GM21786 (cell line): ENCODE data around the gene IRF4.
"Not testable (repeated sequence)": the region's sequence is repeated elsewhere in the genome, so short reads cannot be mapped to it uniquely, and the experiment has no call there.

Source experiments
- ATAC-seq: cut with Tn5 transposase; IDR thresholded peaks from one replicate; pipeline ENCODE4 v1.9.1; 2021; ENCODE audit not compliant: unreplicated experiment

The IRF4 gene

GRCh38 chr6:364609-365540 is 26.7 kb upstream of the IRF4 start:
- peak; percentile 68 for ATAC-seq

GRCh38 chr6:365835-366234 is 25.7 kb upstream of the IRF4 start:
- no peak for ATAC-seq

GRCh38 chr6:366389-367297 is 24.9 kb upstream of the IRF4 start:
- ATAC-seq, result no peak

- no peak for ATAC-seq
Observed at GRCh38 chr6:367298-367794, 24.2 kb upstream of the IRF4 start.

- ATAC-seq, result no peak
Observed at GRCh38 chr6:367891-368630, 23.5 kb upstream of the IRF4 start.

- ATAC-seq, result no peak
Observed at GRCh38 chr6:369559-370431, 21.8 kb upstream of the IRF4 start.

- no peak for ATAC-seq
Observed at GRCh38 chr6:370555-370954, 21.0 kb upstream of the IRF4 start.

- ATAC-seq, result not testable (repeated sequence)
Observed at GRCh38 chr6:371851-372250, 19.7 kb upstream of the IRF4 start.

GRCh38 chr6:372336-372911 is 19.1 kb upstream of the IRF4 start:
- ATAC-seq, result no peak

GRCh38 chr6:373031-373430 is 18.5 kb upstream of the IRF4 start:
- ATAC-seq, result no peak

- ATAC-seq, result no peak
Observed at GRCh38 chr6:373773-374724, 17.5 kb upstream of the IRF4 start.

GRCh38 chr6:374956-375355 is 16.6 kb upstream of the IRF4 start:
- ATAC-seq, result no peak

GRCh38 chr6:376827-377640 is 14.5 kb upstream of the IRF4 start:
- no peak for ATAC-seq

- not testable (repeated sequence) for ATAC-seq
Observed at GRCh38 chr6:377641-378020, 13.9 kb upstream of the IRF4 start.

GRCh38 chr6:378090-378957 is 13.2 kb upstream of the IRF4 start:
- no peak for ATAC-seq

GRCh38 chr6:378958-379409 is 12.6 kb upstream of the IRF4 start:
- ATAC-seq, result no peak
